GM18867 (cell line): ENCODE measurements around the gene KLHDC2.
A peak's percentile ranks its signal among the peaks of the same experiment; 100 is the strongest.
"Not testable (repeated sequence)": the region's sequence is repeated elsewhere in the genome, so short reads cannot be mapped to it uniquely, and the experiment has no call there.

Source experiments
- ATAC-seq: cut with Tn5 transposase; IDR thresholded peaks from one replicate; pipeline ENCODE4 v1.9.1; 2021; ENCODE audit warnings: mild to moderate bottlenecking, moderate library complexity; ENCODE audit not compliant: unreplicated experiment

The KLHDC2 gene

GRCh38 chr14:49767571-49768300 lies at the start of gene KLHDC2:
KLHDC2 (plus strand) TSS chr14:49768153; CDS start chr14:49768469, 316 bp downstream.
- ATAC-seq, result peak; percentile 92

GRCh38 chr14:49720744-49721143 lies 47.2 kb upstream of the KLHDC2 start:
- no peak for ATAC-seq

GRCh38 chr14:49721733-49722435 lies 46.1 kb upstream of the KLHDC2 start:
- not testable (repeated sequence) for ATAC-seq

- ATAC-seq, result no peak
Observed at GRCh38 chr14:49727171-49727570, 40.8 kb upstream of the KLHDC2 start.

- no peak for ATAC-seq
Observed at GRCh38 chr14:49732896-49733295, 35.1 kb upstream of the KLHDC2 start.

- no peak for ATAC-seq
Observed at GRCh38 chr14:49733836-49734235, 34.1 kb upstream of the KLHDC2 start.

- ATAC-seq, result not testable (repeated sequence)
Observed at GRCh38 chr14:49735669-49736068, 32.3 kb upstream of the KLHDC2 start.

GRCh38 chr14:49745191-49745590 lies 22.8 kb upstream of the KLHDC2 start:
- no peak for ATAC-seq

- ATAC-seq, result not testable (repeated sequence)
Observed at GRCh38 chr14:49746476-49746875, 21.5 kb upstream of the KLHDC2 start.

GRCh38 chr14:49754570-49755097 lies 13.3 kb upstream of the KLHDC2 start:
- no peak for ATAC-seq

- no peak for ATAC-seq
Observed at GRCh38 chr14:49755378-49755777, 12.6 kb upstream of the KLHDC2 start.

GRCh38 chr14:49761839-49762551 lies 6.0 kb upstream of the KLHDC2 start:
- ATAC-seq, result no peak

- no peak for ATAC-seq
Observed at GRCh38 chr14:49766839-49767238, 1.1 kb upstream of the KLHDC2 start.

- no peak for ATAC-seq
Observed at GRCh38 chr14:49767270-49767570, 733 bp upstream of the KLHDC2 start.

- ATAC-seq, result peak; percentile 34
Observed at GRCh38 chr14:49768301-49769121, 558 bp downstream of the KLHDC2 start.

GRCh38 chr14:49769171-49769570 lies 1.2 kb downstream of the KLHDC2 start:
- no peak for ATAC-seq

GRCh38 chr14:49769581-49770211 lies 1.7 kb downstream of the KLHDC2 start:
- ATAC-seq, result no peak

GRCh38 chr14:49770212-49770817 lies 2.4 kb downstream of the KLHDC2 start:
- ATAC-seq, result no peak

- not testable (repeated sequence) for ATAC-seq
Observed at GRCh38 chr14:49771691-49772090, 3.7 kb downstream of the KLHDC2 start.

- no peak for ATAC-seq
Observed at GRCh38 chr14:49774106-49774505, 6.2 kb downstream of the KLHDC2 start.
